HEK293 (cell line): Measurements from ENCODE around the gene NRL.

ENCODE experiments used
- ELK4 ChIP-seq: IDR thresholded peaks from 2 replicates; pipeline ENCODE4 v1.6.1; 2011; ENCODE audit warnings: mild to moderate bottlenecking, low read depth, low read length, borderline replicate concordance
- GLIS1 ChIP-seq: fragments of 450-650 bp; formaldehyde crosslinking; IDR thresholded peaks from 2 replicates; pipeline ENCODE4 v1.5.1; 2016; ENCODE audit warnings: missing biosample characterization, missing genetic modification characterization
- GLIS2 ChIP-seq: fragments of 450-650 bp; formaldehyde crosslinking; IDR thresholded peaks from 2 replicates; pipeline ENCODE4 v1.5.1; 2016; ENCODE audit warnings: missing biosample characterization, missing genetic modification characterization
- HIC1 ChIP-seq: fragments of 450-650 bp; formaldehyde crosslinking; IDR thresholded peaks from 2 replicates; pipeline ENCODE4 v1.5.1; 2016; ENCODE audit warnings: missing biosample characterization, missing genetic modification characterization
- KLF10 ChIP-seq: fragments of 450-650 bp; IDR thresholded peaks from 2 replicates; pipeline ENCODE4 v1.5.1; 2018; ENCODE audit warnings: missing biosample characterization, mild to moderate bottlenecking, missing genetic modification characterization
- PATZ1 ChIP-seq: fragments of 450-650 bp; formaldehyde crosslinking; IDR thresholded peaks from 2 replicates; pipeline ENCODE4 v1.5.1; 2016; ENCODE audit warnings: missing biosample characterization, missing genetic modification characterization
- SP2 ChIP-seq: fragments of 450-650 bp; formaldehyde crosslinking; IDR thresholded peaks from 2 replicates; pipeline ENCODE4 v1.5.1; 2016; ENCODE audit warnings: missing biosample characterization, missing genetic modification characterization
- TSHZ1 ChIP-seq: fragments of 450-650 bp; formaldehyde crosslinking; IDR thresholded peaks from 2 replicates; pipeline ENCODE4 v1.5.1; 2016; ENCODE audit warnings: missing biosample characterization, missing genetic modification characterization, borderline replicate concordance
- ZBTB44 ChIP-seq: fragments of 450-650 bp; IDR thresholded peaks from 2 replicates; pipeline ENCODE4 v1.5.1; 2018; ENCODE audit warnings: missing biosample characterization, mild to moderate bottlenecking, missing genetic modification characterization
- ZNF114 ChIP-seq: fragments of 450-650 bp; formaldehyde crosslinking; IDR thresholded peaks from 2 replicates; pipeline ENCODE4 v1.5.0; 2017; ENCODE audit warnings: missing biosample characterization, missing genetic modification characterization
- ZNF184 ChIP-seq: fragments of 450-650 bp; IDR thresholded peaks from 2 replicates; pipeline ENCODE4 v1.5.1; 2018; ENCODE audit warnings: missing biosample characterization, mild to moderate bottlenecking, missing genetic modification characterization
- ZNF324 ChIP-seq: fragments of 450-650 bp; formaldehyde crosslinking; IDR thresholded peaks from 2 replicates; pipeline ENCODE4 v1.5.1; 2016; ENCODE audit warnings: missing biosample characterization, missing genetic modification characterization
- ZNF362 ChIP-seq: fragments of 450-650 bp; formaldehyde crosslinking; IDR thresholded peaks from 2 replicates; pipeline ENCODE4 v1.5.1; 2016; ENCODE audit warnings: missing biosample characterization, missing genetic modification characterization
- ZNF629 ChIP-seq: fragments of 450-650 bp; formaldehyde crosslinking; IDR thresholded peaks from 2 replicates; pipeline ENCODE4 v1.5.1; 2017; ENCODE audit warnings: missing biosample characterization, missing genetic modification characterization
- ZNF704 ChIP-seq: fragments of 450-650 bp; formaldehyde crosslinking; IDR thresholded peaks from 2 replicates; pipeline ENCODE4 v1.5.1; 2016; ENCODE audit warnings: missing biosample characterization, missing genetic modification characterization
- ZNF777 ChIP-seq: fragments of 450-650 bp; formaldehyde crosslinking; IDR thresholded peaks from 2 replicates; pipeline ENCODE4 v1.5.1; 2017; ENCODE audit warnings: missing biosample characterization, missing genetic modification characterization, borderline replicate concordance
- ZXDB ChIP-seq: fragments of 450-650 bp; formaldehyde crosslinking; IDR thresholded peaks from 2 replicates; pipeline ENCODE4 v1.5.1; 2016; ENCODE audit warnings: missing biosample characterization, missing genetic modification characterization
- TF ChIP-seq, protein P1 (sequence below): fragments of 450-650 bp; formaldehyde crosslinking; IDR thresholded peaks from 2 replicates; pipeline ENCODE4 v1.5.1; 2016; ENCODE audit warnings: missing biosample characterization, missing genetic modification characterization
- TF ChIP-seq, protein P2 (sequence below): fragments of 450-650 bp; formaldehyde crosslinking; IDR thresholded peaks from 2 replicates; pipeline ENCODE4 v1.5.1; 2016; ENCODE audit warnings: missing biosample characterization, missing genetic modification characterization

The NRL gene

GRCh38 chr14:24160850-24161804, 46.4 kb upstream of the NRL start, which contains the start of gene IRF9 (continued):
- TF ChIP-seq, protein P1, sequence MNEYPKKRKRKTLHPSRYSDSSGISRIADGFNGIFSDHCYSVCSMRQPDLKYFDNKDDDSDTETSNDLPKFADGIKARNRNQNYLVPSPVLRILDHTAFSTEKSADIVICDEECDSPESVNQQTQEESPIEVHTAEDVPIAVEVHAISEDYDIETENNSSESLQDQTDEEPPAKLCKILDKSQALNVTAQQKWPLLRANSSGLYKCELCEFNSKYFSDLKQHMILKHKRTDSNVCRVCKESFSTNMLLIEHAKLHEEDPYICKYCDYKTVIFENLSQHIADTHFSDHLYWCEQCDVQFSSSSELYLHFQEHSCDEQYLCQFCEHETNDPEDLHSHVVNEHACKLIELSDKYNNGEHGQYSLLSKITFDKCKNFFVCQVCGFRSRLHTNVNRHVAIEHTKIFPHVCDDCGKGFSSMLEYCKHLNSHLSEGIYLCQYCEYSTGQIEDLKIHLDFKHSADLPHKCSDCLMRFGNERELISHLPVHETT (tag by site-specific recombination), result peak; percentile 79; the same call in 1 of the 2 replicates
- TF ChIP-seq, protein P2, sequence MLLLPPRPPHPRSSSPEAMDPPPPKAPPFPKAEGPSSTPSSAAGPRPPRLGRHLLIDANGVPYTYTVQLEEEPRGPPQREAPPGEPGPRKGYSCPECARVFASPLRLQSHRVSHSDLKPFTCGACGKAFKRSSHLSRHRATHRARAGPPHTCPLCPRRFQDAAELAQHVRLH (tag by site-specific recombination), result no peak
- TF ChIP-seq TSHZ1 (tag by site-specific recombination) (0 out of 2 replicates have a peak, but pooled peaks have one; percentile 12), GLIS1 (tag by site-specific recombination) (peak; percentile 98), ZNF114 (tag by site-specific recombination) (no peak), ZNF629 (tag by site-specific recombination) (peak; percentile 86), ZBTB44 (no peak), ZNF362 (tag by site-specific recombination) (no peak), KLF10 (tag by site-specific recombination) (peak; percentile 67; the same call in 1 of the 2 replicates), ZXDB (tag by site-specific recombination) (peak; percentile 89), GLIS2 (tag by site-specific recombination) (peak; percentile 77), ZNF324 (tag by site-specific recombination) (peak; percentile 82; the same call in 1 of the 2 replicates), HIC1 (tag by site-specific recombination) (peak; percentile 89), SP2 (tag by site-specific recombination) (0 out of 2 replicates have a peak, but pooled peaks have one; percentile 34), ELK4 (no peak), ZNF704 (no peak), ZNF184 (tag by site-specific recombination) (peak; percentile 86), ZNF777 (tag by site-specific recombination) (no peak), PATZ1 (tag by site-specific recombination) (peak; percentile 87)
- TF ChIP-seq, all 188 proteins: peak for 50
